ENCODE data around the gene SIRT2. TPM values are rescaled to one million over a fixed set of nuclear protein-coding genes. Genes with fewer than 3 reads are reported as not detected.
"Not testable (repeated sequence)": the region's sequence is repeated elsewhere in the genome, so short reads cannot be mapped to it uniquely, and the experiment has no call there.

Gene SIRT2
- 10 to 100 TPM; 17.8 to 23.1 TPM for total RNA-seq

- DNase-seq (peak; percentile 100), ATAC-seq (peak; percentile 93)
- Mint-ChIP-seq H3K27ac (peak within 1 kb of the TSS; percentile 91), H3K4me1 (peaks cover 40% of the 10 kb centered on the region), H3K4me3 (peak within 1 kb of the TSS; percentile 88), H3K27me3 (no peaks in the 10 kb centered on the region), H3K9me3 (ENCODE audit: low read depth) (no peaks in the 10 kb centered on the region), H3K36me3 (ENCODE audit: low read depth) (peaks cover 20% of the 10 kb centered on the region)
- intact Hi-C loops (cut with DNase I, micrococcal nuclease): loop anchor here (1.0 kb wide), 13 partner anchors 21 to 563 kb away; partner anchors contain the start of genes ECH1 (in 2 of the 2), MRPS12 (in 2 of the 2), SARS2 (in 2 of the 2) and ACTN4 (in 1 of the 2)
- POLR2A ChIA-PET: interaction anchor here (0.6 to 1.8 kb wide), 6 partner anchors 31 to 850 kb away, joined by 3 to 13 read pairs (median 4); partner anchors contain the start of genes MRPS12, RPS16 and SARS2
- CTCF ChIA-PET: interaction anchor here (0.5 to 2.4 kb wide), 8 partner anchors 12 to 1906 kb away, joined by 3 to 23 read pairs (median 3); partner anchors contain the start of genes MRPS12 and SARS2
Observed at GRCh38 chr19:38899447-38900201, at the start of gene SIRT2, which contains the start of gene NFKBIB. Gene SIRT2, minus strand, starts transcription at chr19:38899618. Its CDS starts 97 bp downstream, at chr19:38899521. Gene NFKBIB, plus strand, starts transcription at chr19:38899969. Its CDS starts 64 bp downstream, at chr19:38900033.

- intact Hi-C loops (cut with DNase I, micrococcal nuclease): loop anchor here in 1 of 2 experiments (5.0 kb wide), 1 partner anchor 209 kb away; no protein-coding TSS in a partner anchor
- Mint-ChIP-seq H3K4me1 (peaks cover 14% of the 10 kb centered on the region), H3K9me3 (ENCODE audit: low read depth) (no peaks in the 10 kb centered on the region), H3K27ac (no peak overlapping the region), H3K36me3 (ENCODE audit: low read depth) (no peaks in the 10 kb centered on the region), H3K4me3 (no peak overlapping the region), H3K27me3 (peaks cover 2% of the 10 kb centered on the region)
- ChIA-PET CTCF (interaction anchor here (1.1 kb wide), 1 partner anchor 13 kb away, joined by 3 read pairs; no protein-coding TSS in a partner anchor), POLR2A (no interaction called here)
- DNase-seq (peak; percentile 20), ATAC-seq (no peak)
Observed at GRCh38 chr19:38946229-38947010, 47.0 kb upstream of the SIRT2 start.

GRCh38 chr19:38945562-38946228 is 46.3 kb upstream of the SIRT2 start:
- H3K9me3 Mint-ChIP-seq (ENCODE audit: low read depth): no peaks in the 10 kb centered on the region
- no peaks in the 10 kb centered on the region for H3K36me3 Mint-ChIP-seq (ENCODE audit: low read depth)
- H3K4me1 Mint-ChIP-seq: peaks cover 19% of the 10 kb centered on the region
- ATAC-seq (no peak), DNase-seq (peak; percentile 27)
- POLR2A ChIA-PET: no interaction called here
- CTCF ChIA-PET: no interaction called here
- H3K4me3 Mint-ChIP-seq: no peak overlapping the region
- peaks cover 2% of the 10 kb centered on the region for H3K27me3 Mint-ChIP-seq
- intact Hi-C loops (cut with DNase I, micrococcal nuclease): loop anchor here in 1 of 2 experiments (5.0 kb wide), 1 partner anchor 208 kb away; no protein-coding TSS in a partner anchor
- no peak overlapping the region for H3K27ac Mint-ChIP-seq

DNA sequence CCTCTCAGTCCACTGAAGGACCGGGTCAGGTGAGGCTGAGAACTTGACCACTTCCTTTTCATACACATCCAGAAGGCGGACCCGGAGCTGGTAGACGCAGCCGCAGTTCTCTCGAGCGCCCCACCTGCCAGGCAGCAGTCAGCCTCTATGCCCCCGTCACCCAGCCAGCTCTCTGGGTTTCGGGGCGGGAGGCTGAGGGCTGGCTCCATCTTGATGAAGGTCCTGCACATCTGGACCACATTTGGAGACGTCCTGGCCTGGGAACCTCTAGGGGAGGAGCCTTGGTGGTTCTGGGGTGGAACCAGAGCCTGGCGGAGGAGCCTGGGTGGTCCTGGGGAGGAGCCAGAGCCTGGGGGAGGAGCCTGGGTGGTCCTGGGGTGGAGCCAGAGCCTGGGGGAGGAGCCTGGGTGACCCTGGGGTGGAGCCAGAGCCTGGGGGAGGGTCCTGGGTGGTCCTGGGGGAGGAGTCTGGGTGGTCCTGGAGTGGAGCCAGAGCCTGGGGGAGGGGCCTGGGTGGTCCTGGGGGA is 45.6 kb upstream of the SIRT2 start:
- Mint-ChIP-seq H3K27me3 (no peaks in the 10 kb centered on the region), H3K36me3 (ENCODE audit: low read depth) (no peaks in the 10 kb centered on the region), H3K27ac (no peak overlapping the region), H3K4me3 (no peak overlapping the region), H3K4me1 (peaks cover 16% of the 10 kb centered on the region), H3K9me3 (ENCODE audit: low read depth) (no peaks in the 10 kb centered on the region)
- peak; percentile 32 for DNase-seq
- CTCF ChIA-PET: interaction anchor here (0.6 to 1.9 kb wide), 2 partner anchors 15 to 107 kb away, joined by 3 to 7 read pairs; partner anchors contain the start of genes MRPS12 and SARS2
- POLR2A ChIA-PET: no interaction called here
- ATAC-seq: no peak
- intact Hi-C loops (cut with DNase I, micrococcal nuclease): loop anchor here in 1 of 2 experiments (5.0 kb wide), 1 partner anchor 208 kb away; no protein-coding TSS in a partner anchor

DNA sequence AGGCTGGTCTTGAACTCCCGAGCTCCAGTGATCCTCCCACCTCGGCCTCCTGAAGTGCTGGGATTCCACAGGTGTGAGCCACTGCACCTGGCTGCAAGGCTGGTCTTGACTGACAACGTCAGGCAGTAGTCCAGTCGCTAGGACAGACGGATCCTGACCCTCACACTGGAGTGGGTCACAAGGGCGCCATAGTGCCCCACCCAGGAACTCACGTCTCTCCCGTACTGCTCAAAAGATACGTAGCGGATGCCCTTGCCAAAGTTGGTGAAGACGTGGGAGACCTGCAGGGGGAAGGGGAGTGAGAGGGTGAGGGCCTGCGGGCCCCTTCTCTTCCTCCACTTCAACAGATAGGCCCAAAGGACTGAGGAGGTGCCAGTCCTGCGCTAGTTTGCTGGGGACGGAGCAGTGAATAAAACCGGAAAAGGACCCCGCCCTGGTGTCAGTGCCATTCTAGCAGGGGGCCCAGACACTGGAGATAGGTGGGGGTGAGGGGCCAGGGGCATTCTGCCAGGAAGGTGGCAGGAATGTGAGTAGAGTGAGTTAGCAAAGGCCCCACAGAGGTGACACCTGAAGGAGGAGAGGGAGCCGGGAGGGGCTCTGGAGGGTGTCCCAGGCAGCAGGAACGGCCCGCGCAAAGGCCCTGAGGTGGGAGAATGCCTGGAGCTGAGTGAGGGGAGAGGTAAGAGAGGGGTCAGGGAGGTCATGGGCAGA is 43.2 kb upstream of the SIRT2 start:
- DNase-seq (no peak), ATAC-seq (no peak)
- Mint-ChIP-seq H3K4me1 (peaks cover 13% of the 10 kb centered on the region), H3K4me3 (no peak overlapping the region), H3K27ac (no peak overlapping the region), H3K9me3 (ENCODE audit: low read depth) (no peaks in the 10 kb centered on the region), H3K36me3 (ENCODE audit: low read depth) (no peaks in the 10 kb centered on the region), H3K27me3 (no peaks in the 10 kb centered on the region)
- CTCF ChIA-PET: no interaction called here
- intact Hi-C loops (cut with DNase I, micrococcal nuclease): no loop called here
- POLR2A ChIA-PET: no interaction called here

- peak overlapping the region; percentile 19 for H3K27ac Mint-ChIP-seq
- H3K4me1 Mint-ChIP-seq: peaks cover 13% of the 10 kb centered on the region
- no peaks in the 10 kb centered on the region for H3K9me3 Mint-ChIP-seq (ENCODE audit: low read depth)
- intact Hi-C loops (cut with DNase I, micrococcal nuclease): no loop called here
- ChIA-PET POLR2A (no interaction called here), CTCF (interaction anchor here (0.6 kb wide), 1 partner anchor 533 kb away, joined by 3 read pairs; no protein-coding TSS in a partner anchor)
- no peak for ATAC-seq
- no peaks in the 10 kb centered on the region for H3K36me3 Mint-ChIP-seq (ENCODE audit: low read depth)
- no peak for DNase-seq
- no peaks in the 10 kb centered on the region for H3K27me3 Mint-ChIP-seq
- no peak overlapping the region for H3K4me3 Mint-ChIP-seq
Observed at GRCh38 chr19:38941979-38942378, 42.6 kb upstream of the SIRT2 start.

- not testable (repeated sequence) for DNase-seq
Observed at GRCh38 chr19:38941466-38941865, 42.0 kb upstream of the SIRT2 start.

GRCh38 chr19:38939957-38940356 is 40.5 kb upstream of the SIRT2 start:
- H3K4me3 Mint-ChIP-seq: no peak overlapping the region
- ATAC-seq (no peak), DNase-seq (no peak)
- H3K36me3 Mint-ChIP-seq (ENCODE audit: low read depth): peaks cover 2% of the 10 kb centered on the region
- ChIA-PET CTCF (interaction anchor here (0.7 to 1.9 kb wide), 6 partner anchors 9 to 396 kb away, joined by 3 to 8 read pairs (median 4); partner anchors contain the start of genes MRPS12, NFKBIB, SARS2 and SIRT2), POLR2A (no interaction called here)
- intact Hi-C loops (cut with DNase I, micrococcal nuclease): no loop called here
- no peak overlapping the region for H3K27ac Mint-ChIP-seq
- H3K4me1 Mint-ChIP-seq: peaks cover 13% of the 10 kb centered on the region
- H3K9me3 Mint-ChIP-seq (ENCODE audit: low read depth): peaks cover under 1% of the 10 kb centered on the region
- no peaks in the 10 kb centered on the region for H3K27me3 Mint-ChIP-seq

More at GRCh38 chr19:38941466-38941865, 42.0 kb upstream of the SIRT2 start:
- H3K9me3 Mint-ChIP-seq (ENCODE audit: low read depth); H3K4me3 Mint-ChIP-seq; ATAC-seq; POLR2A ChIA-PET; H3K27ac Mint-ChIP-seq; H3K36me3 Mint-ChIP-seq (ENCODE audit: low read depth); H3K27me3 Mint-ChIP-seq; intact Hi-C loops (cut with DNase I, micrococcal nuclease): not testable (repeated sequence)
- CTCF ChIA-PET: interaction anchor here (0.6 kb wide), 1 partner anchor 145 kb away, joined by 4 read pairs; no protein-coding TSS in a partner anchor
- H3K4me1 Mint-ChIP-seq: peaks cover 13% of the 10 kb centered on the region

DNA sequence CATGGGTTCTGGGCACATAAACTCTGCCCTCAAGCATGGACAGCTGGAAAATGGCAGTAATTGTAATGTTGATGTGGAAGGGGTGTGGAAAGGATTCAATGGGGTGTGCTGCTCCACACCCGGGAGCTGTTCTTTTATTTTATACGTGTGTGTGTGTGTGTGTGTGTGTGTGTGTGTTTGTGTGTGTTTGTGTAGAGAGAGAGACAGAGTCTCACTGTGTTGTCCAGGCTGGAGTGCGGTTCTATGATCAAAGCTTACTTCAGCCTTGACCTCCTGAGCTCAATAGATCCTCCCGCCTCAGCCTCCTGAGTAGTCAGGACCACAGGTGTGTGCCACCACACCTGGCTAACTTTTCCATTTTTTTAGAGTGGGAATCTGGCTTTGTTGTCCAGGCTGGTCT is 34.1 kb upstream of the SIRT2 start:
- no peak for DNase-seq
- H3K4me3 Mint-ChIP-seq: no peak overlapping the region
- ChIA-PET POLR2A (interaction anchor here (0.5 to 0.9 kb wide), 2 partner anchors 44 to 78 kb away, joined by 3 to 5 read pairs; no protein-coding TSS in a partner anchor), CTCF (interaction anchor here (0.6 to 1.4 kb wide), 8 partner anchors 14 to 488 kb away, joined by 3 to 6 read pairs (median 3); no protein-coding TSS in a partner anchor)
- intact Hi-C loops (cut with DNase I, micrococcal nuclease): loop anchor here in 1 of 2 experiments (5.0 kb wide), 1 partner anchor 206 kb away; no protein-coding TSS in a partner anchor
- peaks cover 4% of the 10 kb centered on the region for H3K9me3 Mint-ChIP-seq (ENCODE audit: low read depth)
- peaks cover 20% of the 10 kb centered on the region for H3K4me1 Mint-ChIP-seq
- H3K27ac Mint-ChIP-seq: no peak overlapping the region
- peaks cover 32% of the 10 kb centered on the region for H3K36me3 Mint-ChIP-seq (ENCODE audit: low read depth)
- ATAC-seq: no peak
- no peaks in the 10 kb centered on the region for H3K27me3 Mint-ChIP-seq
